Measurements from ENCODE around the gene SPTAN1. TPM values are rescaled to one million over a fixed set of nuclear protein-coding genes. Genes with fewer than 3 reads are reported as not detected.

SPTAN1 gene
- total and polyA plus RNA-seq, 8 donors = 288 to 404 (median 327) TPM

- Histone ChIP-seq H3K4me1 (no peaks in the 10 kb centered on the region), H3K9me3 (no peaks in the 10 kb centered on the region), H3K27me3 (no peaks in the 10 kb centered on the region), H3K27ac (no peak overlapping the region), H3K36me3 (peaks cover 14 to 100% of the 10 kb centered on the region in 2 donors), H3K4me3 (no peak overlapping the region)
- intact Hi-C loops (cut with DNase I) = no loop called here
- no peak for TF ChIP-seq CTCF (IDR thresholded peaks at IDR 0.05)
- peak in 1 of 4 donors; percentile 15 for DNase-seq
- no peak for ATAC-seq
Observed at GRCh38 chr9:128603697-128604096, 51.3 kb downstream of the SPTAN1 start.

- ATAC-seq = no peak
- peaks cover 24 to 100% of the 10 kb centered on the region in 2 donors for H3K36me3 ChIP-seq
- intact Hi-C loops (cut with DNase I) = no loop called here
- TF ChIP-seq CTCF (IDR thresholded peaks at IDR 0.05) = no peak
- no peaks in the 10 kb centered on the region for H3K4me1 ChIP-seq
- H3K27me3 ChIP-seq = no peaks in the 10 kb centered on the region
- H3K4me3 ChIP-seq = no peak overlapping the region
- H3K27ac ChIP-seq = no peak overlapping the region
- no peaks in the 10 kb centered on the region for H3K9me3 ChIP-seq
- DNase-seq = peak in 1 of 4 donors; percentile 25
Observed at GRCh38 chr9:128607642-128608350, 55.4 kb downstream of the SPTAN1 start.

GRCh38 chr9:128610897-128611296, 58.5 kb downstream of the SPTAN1 start:
- DNase-seq (no peak), ATAC-seq (no peak)
- Histone ChIP-seq H3K9me3 (no peaks in the 10 kb centered on the region), H3K36me3 (peaks cover 23 to 100% of the 10 kb centered on the region in 2 donors), H3K4me3 (no peak overlapping the region), H3K27me3 (no peaks in the 10 kb centered on the region), H3K27ac (no peak overlapping the region), H3K4me1 (no peaks in the 10 kb centered on the region)
- intact Hi-C loops (cut with DNase I) = no loop called here
- no peak for TF ChIP-seq CTCF (IDR thresholded peaks at IDR 0.05)

GRCh38 chr9:128611600-128612394, 59.4 kb downstream of the SPTAN1 start:
- no peaks in the 10 kb centered on the region for H3K9me3 ChIP-seq
- no peaks in the 10 kb centered on the region for H3K4me1 ChIP-seq
- ATAC-seq (no peak), DNase-seq (peak in 1 of 4 donors; percentile 18)
- no peak overlapping the region for H3K4me3 ChIP-seq
- no peaks in the 10 kb centered on the region for H3K27me3 ChIP-seq
- intact Hi-C loops (cut with DNase I) = no loop called here
- TF ChIP-seq CTCF (IDR thresholded peaks at IDR 0.05) = no peak
- peaks cover 23 to 100% of the 10 kb centered on the region in 2 donors for H3K36me3 ChIP-seq
- H3K27ac ChIP-seq = no peak overlapping the region

GRCh38 chr9:128614728-128615127, 62.3 kb downstream of the SPTAN1 start:
- H3K36me3 ChIP-seq = peaks cover 26 to 100% of the 10 kb centered on the region in 2 donors

More at GRCh38 chr9:128614728-128615127, 62.3 kb downstream of the SPTAN1 start:
- ATAC-seq (no peak), DNase-seq (no peak)
- Histone ChIP-seq H3K4me3 (no peak overlapping the region), H3K4me1 (no peaks in the 10 kb centered on the region), H3K27me3 (no peaks in the 10 kb centered on the region), H3K9me3 (no peaks in the 10 kb centered on the region), H3K27ac (no peak overlapping the region)
- TF ChIP-seq CTCF (IDR thresholded peaks at IDR 0.05) = no peak
- intact Hi-C loops (cut with DNase I) = no loop called here
